Endothelial cell of umbilical vein (primary cell): ENCODE measurements around the gene GNE.
"Not testable (repeated sequence)": the region's sequence is repeated elsewhere in the genome, so short reads cannot be mapped to it uniquely, and the experiment has no call there.

Source experiments
- CTCF ChIP-seq, 2 donors: IDR thresholded peaks; 1 replicate in 1 of 2; 2 replicates in 1 of 2; pipeline ENCODE4 v1.5.1; 2011; ENCODE audit warnings: low read length in 2 of 2, mild to moderate bottlenecking in 2 of 2, moderate library complexity in 2 of 2, control low read depth in 1 of 2, inconsistent platforms in 1 of 2, low read depth in 1 of 2; ENCODE audit not compliant: insufficient read depth in 1 of 2; ENCODE audit errors: extremely low read depth in 1 of 2
- GATA2 ChIP-seq: IDR thresholded peaks from 2 replicates; pipeline ENCODE4 v1.7.0; 2011; ENCODE audit warnings: low read depth, mild to moderate bottlenecking, moderate library complexity, mixed read lengths, low read length; ENCODE audit not compliant: insufficient read length, insufficient read depth
- MYC ChIP-seq: IDR thresholded peaks from one replicate; pipeline ENCODE4 v1.6.1; 2011; ENCODE audit warnings: mild to moderate bottlenecking, low read depth, low read length

DNA sequence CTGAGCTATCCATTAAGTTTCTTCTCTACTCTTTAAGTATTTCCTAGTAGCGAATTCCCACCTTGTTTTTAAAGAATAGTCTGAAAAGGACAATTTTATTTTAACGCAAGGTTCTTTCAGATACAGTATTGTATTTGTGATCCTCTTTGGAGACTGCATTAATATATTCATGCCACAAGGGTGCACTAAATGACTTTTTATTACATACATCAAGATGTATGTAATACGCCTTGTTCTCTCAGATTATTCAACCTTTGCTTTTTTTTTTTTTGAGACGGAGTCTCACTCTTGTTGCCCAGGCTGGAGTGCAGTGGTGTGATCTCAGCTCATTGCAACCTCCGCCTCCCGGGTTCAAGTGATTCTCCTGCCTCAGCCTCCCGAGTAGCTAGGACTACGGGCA, 10.2 kb downstream of the GNE start:
- not testable (repeated sequence) for TF ChIP-seq MYC, GATA2
- TF ChIP-seq CTCF (IDR thresholded peaks at IDR 0.05; ENCODE audit: extremely low read depth in 1 of 2, insufficient read depth in 1 of 2, low read depth in 1 of 2, low read length in 2 of 2), result peak; percentile 6 to 16
